Heart right ventricle (tissue), 16 donors: ENCODE data around the gene GRK5. TPM values are rescaled to one million over a fixed set of nuclear protein-coding genes. Genes with fewer than 3 reads are reported as not detected.
A peak's percentile ranks its signal among the peaks of the same experiment; 100 is the strongest.

Experiments used
- ATAC-seq, 8 donors: fragments of 200-7000 bp; cut with Tn5 transposase; one replicate each; pipeline ENCODE4 v1.9.1; 2020; ENCODE audit warnings: mild to moderate bottlenecking in 8 of 8, moderate library complexity in 8 of 8, moderate number of reproducible peaks in 1 of 8
- DNase-seq, 2 donors: peaks; one replicate each; pipeline ENCODE4 v3.0.0-alpha.2; 2020
- H3K27ac ChIP-seq, 10 donors: fragments of 200-600 bp; sonication (generic) in 2 of 10; one replicate each; pipeline versions ENCODE4 v1.5.0 to v1.8.0; 2020 to 2022; ENCODE audit warnings: mild to moderate bottlenecking in 3 of 10
- H3K27me3 ChIP-seq, 7 donors: fragments of 200-600 bp; one replicate each; pipeline ENCODE4 v1.8.0; 2021 to 2022; ENCODE audit warnings: mild to moderate bottlenecking in 2 of 7
- H3K36me3 ChIP-seq, 9 donors: fragments of 200-600 bp; sonication (generic) in 1 of 9; one replicate each; pipeline versions ENCODE4 v1.5.0 to v1.8.0; 2020 to 2022; ENCODE audit warnings: mild to moderate bottlenecking in 2 of 9
- H3K4me1 ChIP-seq, 9 donors: fragments of 200-600 bp; sonication (generic) in 1 of 9; one replicate each; pipeline versions ENCODE4 v1.5.0 to v1.8.0; 2020 to 2022; ENCODE audit warnings: mild to moderate bottlenecking in 4 of 9
- H3K4me3 ChIP-seq, 10 donors: fragments of 200-600 bp; sonication (generic) in 2 of 10; one replicate each; pipeline versions ENCODE4 v1.5.0 to v1.8.0; 2020 to 2022; ENCODE audit warnings: mild to moderate bottlenecking in 7 of 10, moderate library complexity in 2 of 10
- H3K9me3 ChIP-seq, 11 donors: fragments of 200-600 bp in 10 of 11; sonication (generic) in 2 of 11; one replicate each; pipeline versions ENCODE4 v1.5.0 to v1.8.0; 2013 to 2022; ENCODE audit warnings: mild to moderate bottlenecking in 2 of 11, control low read depth in 1 of 11, moderate library complexity in 1 of 11
- CTCF ChIP-seq, 9 donors: fragments of 200-600 bp; sonication (generic) in 2 of 9; IDR thresholded peaks; one replicate each; pipeline versions ENCODE4 v1.5.0 to v1.8.0; 2021 to 2022; ENCODE audit warnings: antibody characterized with exemption in 9 of 9, mild to moderate bottlenecking in 5 of 9, moderate library complexity in 1 of 9
- WGBS, 2 donors: extraction: QIAGEN DNeasy Blood & Tissue Kit; methylation state at CpG; one replicate each; pipeline ENCODE4 v1.1.7; 2013; ENCODE audit warnings: inconsistent platforms in 1 of 2; 5-methylcytosine and 5-hydroxymethylcytosine counted together
- intact Hi-C, 10 donors: fragments of 100-400 bp; cut with DNase I; formaldehyde crosslinking; loops; one replicate each; pipeline versions ENCODE4 v1.11.1 to v1.14.2; 2022
- polyA plus RNA-seq, 2 donors: library from polyadenylated mRNA; stranded (reverse); fragments of 200-250 nt; gene quantifications; one replicate each; pipeline ENCODE4 v1.2.3, GENCODE V29; 2013
- total RNA-seq, 10 donors: library from RNA; stranded (reverse); fragmentation: NEBNext Ultra II Directional in 3 of 10; extraction: Animal tissue kit (Norgen Biotek cat#: 25700) in 3 of 10; gene quantifications; one replicate each; pipeline versions ENCODE4 v1.2.1 to v1.2.4, GENCODE V29; 2021 to 2023
- donor health status: Arrhythmogenic right ventricular cardiomyopathy.
- donor health status: ischemic (EF 13 %, LVEDD 7.1; RV severe dilation, severe dysfunction).
- donor health status: healthy with polysubstance abuse.
- donor health status: DM: no; HTN: yes; CAD: no.
- donor health status: DM: no; HTN: no; CAD: no.
- donor health status: ischemic (EF 25% LVEDD 6.9; RV normal size, moderate dysfunction).
- donor health status: ischemic (EF 25% LVEDD 5.7; RV mildly dilated, moderate dysfunction).
- donor health status: healthy.
- donor health status: DM: yes; HTN: yes; CAD: no.
- donor health status: Ischemic cardiomyopathy.
- donor health status: ischemic (EF 35%, LVEDD 5.7; RV mildly dilated, moderate dysfunction).
- donor health status: nonischemic (EF 11% LVEDD 7.7; RV severe dilation, severe dysfunction).
- donor health status: DM: yes; HTN: yes; CAD: no.
- donor health status: PGD.
- donor health status: ischemic (EF 29% LVEDD 5.4; RV normal size, mild dysfunction).
- donor health status: nonischemic (EF 23%, LVEDD 6.1; RV moderate dilation, normal function).

GRK5 gene
- total and polyA plus RNA-seq, 12 donors = 11.8 to 80.5 (median 26.6) TPM

GRCh38 chr10:119233123-119233820 is 25.9 kb downstream of the GRK5 start:
- TF ChIP-seq CTCF (IDR thresholded peaks at IDR 0.05) = no peak
- Histone ChIP-seq H3K36me3 (no peaks in the 10 kb centered on the region), H3K4me3 (no peak overlapping the region), H3K4me1 (peaks cover 6 to 71% (median 66%) of the 10 kb centered on the region in 9 donors), H3K27me3 (no peaks in the 10 kb centered on the region), H3K27ac (peak overlapping the region; percentile 23 to 80 (median 47)), H3K9me3 (no peaks in the 10 kb centered on the region)
- intact Hi-C loops = no loop called here
- ATAC-seq = peak in 5 of 8 donors; percentile 3 to 47 (median 4)
- DNase-seq = no peak
- WGBS, 2 donors = 60 to 72% methylated on average over 5 of the region's 5 CpGs

- no peak for DNase-seq
- H3K9me3 ChIP-seq = no peaks in the 10 kb centered on the region
- H3K4me3 ChIP-seq = no peak overlapping the region
- H3K27ac ChIP-seq = peak overlapping the region; percentile 23 to 80 (median 47)
- H3K27me3 ChIP-seq = no peaks in the 10 kb centered on the region
- intact Hi-C loops = no loop called here
- peaks cover 6 to 76% (median 71%) of the 10 kb centered on the region in 9 donors for H3K4me1 ChIP-seq
- 35 to 37% methylated on average over 3 of the region's 3 CpGs for WGBS, 2 donors
- no peaks in the 10 kb centered on the region for H3K36me3 ChIP-seq
- peak in 6 of 8 donors; percentile 5 to 44 (median 23) for ATAC-seq
- no peak for TF ChIP-seq CTCF (IDR thresholded peaks at IDR 0.05)
These were observed 26.4 kb downstream of the GRK5 start for GRCh38 chr10:119233821-119234220.

- 25 to 35% methylated on average over 3 of the region's 3 CpGs for WGBS, 2 donors
- no peaks in the 10 kb centered on the region for H3K9me3 ChIP-seq
- H3K4me1 ChIP-seq = peaks cover 6 to 85% (median 77%) of the 10 kb centered on the region in 9 donors
- intact Hi-C loops = no loop called here
- no peaks in the 10 kb centered on the region for H3K27me3 ChIP-seq
- H3K4me3 ChIP-seq = no peak overlapping the region
- H3K27ac ChIP-seq = peak overlapping the region; percentile 1 to 80 (median 44)
- DNase-seq (peak; percentile 62 to 66), ATAC-seq (peak in 7 of 8 donors; percentile 43 to 71 (median 56))
- no peak for TF ChIP-seq CTCF (IDR thresholded peaks at IDR 0.05)
- H3K36me3 ChIP-seq = no peaks in the 10 kb centered on the region
These were observed 28.0 kb downstream of the GRK5 start for GRCh38 chr10:119235356-119235755.

DNA sequence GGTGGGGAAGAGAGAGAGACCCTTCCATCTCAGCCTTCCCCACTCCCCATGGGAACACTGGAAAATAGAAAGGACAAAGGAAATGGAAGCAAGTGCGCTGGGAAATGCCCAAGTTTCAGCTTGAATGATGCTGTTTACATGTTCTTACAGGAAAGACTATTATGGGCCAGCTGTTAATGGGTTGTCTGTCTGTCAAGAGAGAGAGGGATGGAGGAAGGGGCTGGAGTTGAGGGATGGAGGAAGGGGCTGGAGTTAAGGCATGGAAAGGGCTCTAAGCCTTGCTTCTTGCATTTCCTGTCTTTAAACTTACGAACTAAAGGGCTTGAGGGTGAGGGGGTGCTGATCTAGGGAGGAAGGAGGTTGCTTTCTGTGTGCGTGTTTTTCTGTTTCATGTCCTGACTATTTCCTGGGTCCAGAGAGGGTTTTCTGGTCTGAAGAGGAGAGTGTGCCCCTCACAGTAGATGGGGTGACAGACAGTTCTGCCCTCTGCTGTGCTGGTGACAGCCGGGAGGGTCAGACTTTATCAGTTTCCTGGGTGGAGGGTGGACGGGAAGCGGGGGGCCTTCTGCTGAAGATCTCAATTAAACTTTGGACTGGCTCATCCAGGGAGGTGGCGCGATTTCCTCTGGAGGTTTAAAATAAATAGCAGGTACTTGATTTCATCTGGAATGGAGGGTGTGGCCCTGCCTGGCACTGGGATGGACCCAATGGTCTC is 30.5 kb downstream of the GRK5 start:
- H3K36me3 ChIP-seq = no peaks in the 10 kb centered on the region
- intact Hi-C loops = no loop called here
- peaks cover 6 to 94% (median 77%) of the 10 kb centered on the region in 9 donors for H3K4me1 ChIP-seq
- H3K27ac ChIP-seq = peak overlapping the region in 9 of 10 donors; percentile 24 to 80 (median 65)
- no peak for DNase-seq
- no peak for TF ChIP-seq CTCF (IDR thresholded peaks at IDR 0.05)
- H3K9me3 ChIP-seq = no peaks in the 10 kb centered on the region
- H3K4me3 ChIP-seq = no peak overlapping the region
- 48 to 52% methylated on average over 8 of the region's 8 CpGs for WGBS, 2 donors
- no peaks in the 10 kb centered on the region for H3K27me3 ChIP-seq
- ATAC-seq = peak in 2 of 8 donors; percentile 13 to 27
